ENCODE measurements around the gene DLG2.
A peak's percentile ranks its signal among the peaks of the same experiment; 100 is the strongest.
"Not testable (repeated sequence)": the region's sequence is repeated elsewhere in the genome, so short reads cannot be mapped to it uniquely, and the experiment has no call there.

The DLG2 gene

GRCh38 chr11:84819537-84819936, 807.6 kb downstream of the DLG2 start:
- DNase-seq, result peak in 1 of 2 experiments; percentile 28

- DNase-seq, result peak in 1 of 2 experiments; percentile 34
Observed at GRCh38 chr11:84819128-84819527, 808.0 kb downstream of the DLG2 start.

GRCh38 chr11:84817998-84818397, 809.1 kb downstream of the DLG2 start:
- DNase-seq, result no peak

GRCh38 chr11:84812471-84812969, 814.6 kb downstream of the DLG2 start:
- peak; percentile 77 to 93 for DNase-seq

GRCh38 chr11:84806354-84806753, 820.8 kb downstream of the DLG2 start:
- DNase-seq, result no peak

GRCh38 chr11:84804041-84804440, 823.1 kb downstream of the DLG2 start:
- no peak for DNase-seq

- peak in 1 of 2 experiments; percentile 61 for DNase-seq
Observed at GRCh38 chr11:84800755-84801346, 826.3 kb downstream of the DLG2 start.

- DNase-seq, result peak; percentile 14 to 58
Observed at GRCh38 chr11:84799112-84799511, 828.0 kb downstream of the DLG2 start.

- peak in 1 of 2 experiments; percentile 3 for DNase-seq
Observed at GRCh38 chr11:84795698-84796097, 831.4 kb downstream of the DLG2 start.

- DNase-seq, result no peak
Observed at GRCh38 chr11:84794663-84795443, 832.3 kb downstream of the DLG2 start.

GRCh38 chr11:84793318-84793717, 833.8 kb downstream of the DLG2 start:
- no peak for DNase-seq

GRCh38 chr11:84790849-84791427, 836.2 kb downstream of the DLG2 start:
- DNase-seq, result no peak

GRCh38 chr11:84788220-84788619, 838.9 kb downstream of the DLG2 start:
- DNase-seq, result no peak

- not testable (repeated sequence) for DNase-seq
Observed at GRCh38 chr11:84784158-84784557, 843.0 kb downstream of the DLG2 start.

GRCh38 chr11:84780689-84781293, 846.4 kb downstream of the DLG2 start:
- DNase-seq, result peak; percentile 2 to 42

GRCh38 chr11:84775503-84775902, 851.6 kb downstream of the DLG2 start:
- DNase-seq, result no peak

- no peak for DNase-seq
Observed at GRCh38 chr11:84763931-84764330, 863.2 kb downstream of the DLG2 start.

GRCh38 chr11:84757711-84758110, 869.4 kb downstream of the DLG2 start:
- DNase-seq, result no peak

GRCh38 chr11:84751371-84751770, 875.8 kb downstream of the DLG2 start:
- DNase-seq, result no peak

GRCh38 chr11:84747871-84748270, 879.3 kb downstream of the DLG2 start:
- DNase-seq, result no peak

GRCh38 chr11:84740050-84740449, 887.1 kb downstream of the DLG2 start:
- DNase-seq, result no peak

- no peak for DNase-seq
Observed at GRCh38 chr11:84724256-84724655, 902.9 kb downstream of the DLG2 start.

- DNase-seq, result peak; percentile 3 to 40
Observed at GRCh38 chr11:84722583-84723108, 904.5 kb downstream of the DLG2 start.

Measured in NCI-H524 (cell line).